Measurements from ENCODE around the gene LHX1.

LHX1 gene

DNA sequence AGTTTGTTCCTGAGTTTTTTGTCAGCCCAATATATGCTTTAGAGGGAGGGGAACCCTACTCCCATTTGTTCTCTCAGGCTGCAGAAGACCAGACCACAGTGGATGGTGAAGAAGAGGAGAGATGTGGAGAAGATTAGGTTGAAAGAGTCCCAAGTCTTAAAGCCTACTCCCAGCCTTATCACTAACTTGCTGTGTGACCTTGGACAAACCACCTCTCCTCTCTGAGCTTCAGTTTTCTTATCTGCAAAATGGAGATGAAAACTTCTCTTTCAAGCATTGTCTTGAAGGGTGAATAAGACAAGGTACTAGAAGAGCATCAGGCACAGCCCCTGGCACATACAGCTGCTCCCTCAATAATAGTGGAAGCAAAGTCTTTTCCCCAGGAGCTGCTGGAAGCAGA, 15.1 kb upstream of the LHX1 start:
- DNase-seq (ENCODE audit: low spot score) = no peak

GRCh38 chr17:36923814-36924221, 13.5 kb upstream of the LHX1 start:
- DNase-seq (ENCODE audit: low spot score) = no peak

GRCh38 chr17:36926226-36926625, 11.0 kb upstream of the LHX1 start:
- no peak for DNase-seq (ENCODE audit: low spot score)

DNA sequence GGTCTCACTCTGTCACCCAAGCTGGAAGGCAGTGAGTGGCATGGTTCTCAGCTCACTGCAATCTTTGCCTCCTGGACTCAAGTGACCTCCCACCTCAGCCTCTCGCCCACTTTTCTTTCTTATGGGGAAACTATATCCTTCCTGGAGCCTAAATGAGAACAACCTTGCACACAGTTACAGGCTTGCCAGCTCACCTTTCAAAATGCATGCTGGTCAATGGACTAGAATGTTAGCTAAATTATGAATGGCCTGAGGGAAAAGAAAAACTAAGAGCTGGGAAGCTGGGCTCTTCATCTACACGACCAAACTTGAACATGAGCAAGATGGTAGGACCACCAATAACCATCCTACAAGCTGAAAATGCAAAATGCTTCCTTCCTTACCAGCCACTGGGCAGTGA, 10.6 kb upstream of the LHX1 start:
- DNase-seq (ENCODE audit: low spot score) = no peak

GRCh38 chr17:36928471-36929345, 8.6 kb upstream of the LHX1 start:
- peak; percentile 59 for DNase-seq (ENCODE audit: low spot score)

- no peak for DNase-seq (ENCODE audit: low spot score)
Observed at GRCh38 chr17:36929851-36930582, 7.3 kb upstream of the LHX1 start.

GRCh38 chr17:36930583-36930900, 6.7 kb upstream of the LHX1 start:
- no peak for DNase-seq (ENCODE audit: low spot score)

DNA sequence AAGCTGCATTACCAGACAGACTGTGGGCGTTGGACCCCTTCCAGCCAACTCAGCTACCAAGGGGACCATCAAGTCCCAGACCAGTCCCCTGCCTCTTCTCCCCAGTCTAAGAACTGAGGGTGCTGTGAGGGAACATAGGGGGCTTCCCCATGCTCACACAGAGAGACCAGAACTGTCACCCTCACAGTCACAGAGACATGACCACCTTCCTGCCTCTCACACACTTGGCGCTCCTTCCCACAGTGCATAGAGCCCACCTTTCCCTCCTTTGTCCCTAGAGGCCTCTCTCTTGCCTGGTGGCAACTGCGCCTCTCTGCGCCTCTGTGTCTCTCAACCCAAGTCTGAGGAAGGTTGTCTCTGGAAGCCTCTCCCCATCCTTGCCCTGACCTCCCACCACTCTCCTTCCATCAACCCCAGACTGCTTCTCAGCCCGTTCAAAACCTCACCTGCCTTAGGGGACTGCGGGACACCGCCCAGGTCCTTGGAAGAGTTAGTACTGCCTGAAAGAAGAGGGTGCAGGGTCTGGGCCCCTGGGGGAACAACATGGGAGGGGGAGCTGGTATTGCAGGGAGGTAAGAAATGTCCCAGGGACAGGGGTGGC, 6.1 kb upstream of the LHX1 start:
- no peak for DNase-seq (ENCODE audit: low spot score)

DNA sequence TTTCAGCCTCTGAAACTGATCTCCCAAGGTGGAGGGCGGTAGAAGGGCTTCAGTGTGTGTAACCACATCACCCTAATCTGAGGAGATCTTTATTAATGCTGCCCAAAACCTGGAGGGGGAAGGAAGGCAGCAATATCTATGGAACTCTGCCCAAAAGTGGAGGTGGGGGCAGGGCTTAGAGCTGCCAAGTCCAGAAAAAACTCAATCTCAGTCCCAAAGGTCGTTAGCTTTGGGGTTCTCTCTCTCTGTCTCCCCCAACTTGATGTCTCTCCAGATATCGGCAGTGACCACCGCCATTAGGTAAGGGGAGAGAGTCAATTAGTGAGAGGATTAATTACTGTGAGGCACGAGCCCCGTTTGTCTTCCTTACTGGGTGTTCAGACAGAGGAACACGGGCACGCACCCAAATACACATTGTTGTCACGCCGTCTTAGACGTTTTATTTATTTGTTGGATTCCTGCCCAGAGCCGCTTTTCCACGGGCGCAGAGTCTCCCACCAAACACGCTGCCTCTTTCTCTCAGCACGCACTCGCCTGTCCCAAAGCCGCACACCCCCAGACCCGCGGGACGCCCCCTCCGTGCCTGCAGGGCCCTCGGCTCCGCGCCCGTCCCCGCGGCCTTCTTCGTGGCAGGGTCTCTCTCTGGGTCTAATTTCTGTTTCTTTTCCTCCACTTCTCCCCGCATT, 5.4 kb upstream of the LHX1 start:
- DNase-seq (ENCODE audit: low spot score) = peak; percentile 68

DNA sequence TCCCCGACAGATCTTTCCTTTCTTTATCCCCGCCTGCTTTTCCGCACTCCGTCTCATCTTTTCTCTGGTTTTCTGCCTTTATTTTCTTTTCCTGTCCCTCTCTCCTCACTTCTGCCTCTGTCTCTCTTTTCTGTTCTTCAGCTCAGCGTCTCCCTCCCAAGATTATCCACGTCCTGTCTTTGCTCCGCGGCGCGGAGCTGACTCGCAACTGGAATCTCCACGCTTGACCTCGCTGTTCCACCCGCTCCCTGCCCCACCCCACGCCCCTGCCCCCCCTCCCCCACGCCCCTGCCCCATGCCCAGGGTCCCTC, 4.9 kb upstream of the LHX1 start:
- DNase-seq (ENCODE audit: low spot score) = no peak

DNA sequence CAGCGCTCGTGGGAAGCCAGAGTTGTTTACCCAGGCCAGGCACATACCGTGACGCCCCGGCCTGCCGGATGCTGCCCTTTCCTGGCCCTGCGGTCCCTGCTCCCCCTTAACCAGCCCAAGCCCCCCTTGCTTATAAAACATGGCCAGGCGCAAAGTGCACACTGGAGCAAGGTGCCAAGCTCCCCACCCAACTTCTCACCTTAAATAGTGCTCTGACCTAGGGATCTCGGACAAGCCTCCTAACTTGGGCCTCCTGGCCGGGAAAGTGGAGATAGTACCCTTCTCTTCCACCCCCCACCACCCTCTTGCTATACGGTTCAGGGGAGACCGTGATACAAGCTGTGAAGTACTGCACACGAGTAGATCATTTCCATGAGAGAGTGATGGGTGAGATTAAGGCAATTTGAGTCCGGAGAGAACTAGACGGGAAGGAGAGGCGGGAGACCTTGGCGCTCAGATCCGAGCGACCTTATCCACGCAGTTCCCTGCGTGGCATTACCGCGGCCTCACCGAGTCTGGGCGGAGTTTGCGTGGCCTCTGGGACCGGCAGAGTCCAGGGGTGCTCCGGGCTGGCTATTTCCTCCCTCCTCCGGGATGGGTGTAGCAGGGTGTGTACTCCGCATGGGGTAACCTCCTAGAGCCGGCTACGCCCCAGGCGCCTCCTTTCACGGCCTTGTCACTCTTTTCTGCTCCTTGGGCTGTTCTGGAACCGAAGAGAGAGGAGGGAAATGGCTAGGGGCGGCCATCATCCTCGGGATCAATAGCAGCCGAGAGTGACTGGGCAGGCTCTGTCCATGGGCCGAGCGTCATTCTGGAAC, 4.4 kb upstream of the LHX1 start:
- no peak for DNase-seq (ENCODE audit: low spot score)

DNA sequence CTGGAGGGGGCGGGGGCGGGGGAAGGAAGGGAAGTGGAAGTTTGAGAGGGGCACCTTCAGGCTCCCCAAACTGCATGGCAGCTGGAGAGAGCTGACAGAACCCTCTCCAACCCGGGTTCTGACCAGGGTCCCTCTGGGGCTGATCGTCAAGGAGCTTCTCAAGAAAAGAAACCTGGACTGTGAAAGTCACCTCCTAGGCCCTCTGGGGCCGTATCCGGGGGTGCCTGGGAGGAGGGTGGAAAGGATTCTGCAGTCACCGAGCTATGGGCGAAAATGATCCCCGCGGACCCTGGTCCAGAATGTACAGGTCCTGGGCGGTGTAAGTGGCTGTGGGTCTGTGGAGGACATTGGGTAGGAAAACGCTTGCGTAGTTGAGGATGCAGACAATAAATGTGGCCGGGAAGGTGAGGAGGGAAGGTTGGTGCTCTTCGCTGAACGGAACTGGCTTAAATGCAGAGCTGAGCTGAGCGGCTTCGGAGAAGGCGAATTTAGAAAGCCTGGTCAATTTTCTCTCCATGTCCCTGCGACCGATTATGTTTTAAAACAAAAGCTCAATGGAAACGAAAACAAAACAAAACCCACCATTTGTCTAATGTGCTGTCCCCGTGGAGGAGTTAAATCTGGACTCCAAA, 3.6 kb upstream of the LHX1 start:
- DNase-seq (ENCODE audit: low spot score) = no peak

DNA sequence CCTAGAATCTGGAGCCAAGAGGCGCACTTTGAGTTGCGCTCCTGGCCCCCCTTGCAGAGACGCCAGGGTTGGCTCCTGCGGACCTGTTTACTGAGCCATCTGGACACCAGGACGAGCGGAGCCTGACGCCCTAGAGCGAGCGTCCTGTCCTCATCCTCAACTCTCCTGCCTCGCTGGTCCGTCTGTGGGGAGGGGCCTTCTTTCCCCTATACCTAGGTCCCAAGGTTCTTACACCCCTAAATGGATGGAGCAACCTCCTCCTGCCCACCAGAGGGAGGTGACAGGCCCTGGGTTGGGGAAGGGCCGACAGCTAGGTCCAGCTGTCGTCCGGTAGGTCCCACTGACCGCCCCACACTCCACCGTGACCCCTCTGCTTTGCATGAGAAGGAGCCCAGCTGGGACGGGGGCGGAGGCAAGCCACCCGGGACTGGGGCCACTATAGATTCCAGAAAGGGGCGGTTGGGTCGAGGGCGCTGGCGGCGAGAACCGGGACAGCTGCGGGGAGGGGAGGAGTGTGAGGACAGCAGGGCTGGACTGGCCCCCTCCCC, 3.1 kb upstream of the LHX1 start:
- peak; percentile 89 for DNase-seq (ENCODE audit: low spot score)

GRCh38 chr17:36934692-36935630, 2.3 kb upstream of the LHX1 start:
- DNase-seq (ENCODE audit: low spot score) = peak; percentile 63

DNA sequence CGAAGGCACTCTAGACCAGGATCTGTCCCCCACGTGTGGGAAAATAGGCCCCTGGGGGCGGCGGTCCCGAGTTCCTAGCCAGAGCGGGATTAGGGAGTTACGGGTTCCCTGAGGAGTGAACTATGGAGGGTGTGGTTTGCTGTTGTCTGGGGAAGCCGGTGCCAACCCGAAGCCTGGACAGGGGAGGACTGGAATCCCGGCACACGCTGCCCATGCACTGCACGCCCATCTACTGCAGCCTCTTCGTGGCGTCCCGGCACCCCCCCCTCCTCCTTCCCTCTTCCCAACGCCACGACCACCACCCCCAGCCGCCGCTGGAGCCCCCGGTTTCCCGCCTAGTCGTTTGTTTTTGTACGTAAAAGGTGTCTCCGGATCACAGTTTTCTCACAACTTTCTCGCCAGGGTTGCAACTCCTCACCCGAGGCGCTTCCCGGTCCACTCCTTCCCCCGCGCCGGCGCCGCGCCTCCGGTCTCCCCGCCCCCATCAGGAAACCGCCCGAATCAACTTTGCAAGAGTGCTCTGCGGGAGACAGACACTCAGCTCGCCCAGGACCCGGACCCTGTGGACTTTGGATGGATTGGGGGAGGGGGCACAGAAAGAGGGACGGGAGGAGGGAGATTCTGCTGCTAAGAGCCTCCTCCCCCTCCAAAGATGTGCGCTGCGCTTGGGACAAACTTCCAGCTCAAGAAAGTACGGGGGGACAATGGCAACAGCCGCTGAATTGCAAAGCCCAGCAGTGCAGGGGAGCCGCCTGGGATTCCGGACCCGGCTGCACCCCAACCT, 1.4 kb upstream of the LHX1 start:
- DNase-seq (ENCODE audit: low spot score) = peak; percentile 67

- peak; percentile 92 for DNase-seq (ENCODE audit: low spot score)
Observed at GRCh38 chr17:36936455-36937000, 747 bp upstream of the LHX1 start.

DNA sequence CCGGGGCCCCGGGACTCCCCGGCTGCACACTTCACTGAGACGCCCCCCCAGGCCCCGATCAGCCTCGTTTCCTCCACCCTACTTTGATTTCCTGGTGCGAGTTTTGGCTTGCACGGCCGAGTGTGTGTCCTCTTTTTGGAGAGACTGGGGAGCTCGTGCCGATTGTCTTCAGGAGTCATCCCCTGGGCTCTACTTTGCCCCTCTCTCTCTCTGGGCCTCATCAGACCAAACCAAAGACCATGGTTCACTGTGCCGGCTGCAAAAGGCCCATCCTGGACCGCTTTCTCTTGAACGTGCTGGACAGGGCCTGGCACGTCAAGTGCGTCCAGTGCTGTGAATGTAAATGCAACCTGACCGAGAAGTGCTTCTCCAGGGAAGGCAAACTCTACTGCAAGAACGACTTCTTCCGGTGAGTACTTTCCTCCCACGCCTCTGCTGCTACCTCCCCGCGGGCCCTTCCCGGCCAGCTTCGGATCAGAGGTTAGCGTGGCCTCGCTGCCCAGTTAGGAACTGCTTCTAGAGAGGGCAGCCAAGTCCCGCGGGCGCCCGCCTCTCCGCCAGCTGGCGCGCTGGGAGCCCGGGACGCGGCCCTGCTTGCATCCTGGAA, 787 bp downstream of the LHX1 start:
- peak; percentile 66 for DNase-seq (ENCODE audit: low spot score)

GRCh38 chr17:36938566-36939051, 1.3 kb downstream of the LHX1 start:
- DNase-seq (ENCODE audit: low spot score) = peak; percentile 33

All from cerebellar cortex (tissue), 1 donor.